Nucleus accumbens (tissue), 56 donors: ENCODE results near the gene MCM10.
"Not testable (repeated sequence)": the region's sequence is repeated elsewhere in the genome, so short reads cannot be mapped to it uniquely, and the experiment has no call there.

Experiments used
- DNase-seq, 56 donors: peaks; one replicate each; lab custom pipeline; 2025; lab: John Stamatoyannopoulos, UW

The MCM10 gene

DNA sequence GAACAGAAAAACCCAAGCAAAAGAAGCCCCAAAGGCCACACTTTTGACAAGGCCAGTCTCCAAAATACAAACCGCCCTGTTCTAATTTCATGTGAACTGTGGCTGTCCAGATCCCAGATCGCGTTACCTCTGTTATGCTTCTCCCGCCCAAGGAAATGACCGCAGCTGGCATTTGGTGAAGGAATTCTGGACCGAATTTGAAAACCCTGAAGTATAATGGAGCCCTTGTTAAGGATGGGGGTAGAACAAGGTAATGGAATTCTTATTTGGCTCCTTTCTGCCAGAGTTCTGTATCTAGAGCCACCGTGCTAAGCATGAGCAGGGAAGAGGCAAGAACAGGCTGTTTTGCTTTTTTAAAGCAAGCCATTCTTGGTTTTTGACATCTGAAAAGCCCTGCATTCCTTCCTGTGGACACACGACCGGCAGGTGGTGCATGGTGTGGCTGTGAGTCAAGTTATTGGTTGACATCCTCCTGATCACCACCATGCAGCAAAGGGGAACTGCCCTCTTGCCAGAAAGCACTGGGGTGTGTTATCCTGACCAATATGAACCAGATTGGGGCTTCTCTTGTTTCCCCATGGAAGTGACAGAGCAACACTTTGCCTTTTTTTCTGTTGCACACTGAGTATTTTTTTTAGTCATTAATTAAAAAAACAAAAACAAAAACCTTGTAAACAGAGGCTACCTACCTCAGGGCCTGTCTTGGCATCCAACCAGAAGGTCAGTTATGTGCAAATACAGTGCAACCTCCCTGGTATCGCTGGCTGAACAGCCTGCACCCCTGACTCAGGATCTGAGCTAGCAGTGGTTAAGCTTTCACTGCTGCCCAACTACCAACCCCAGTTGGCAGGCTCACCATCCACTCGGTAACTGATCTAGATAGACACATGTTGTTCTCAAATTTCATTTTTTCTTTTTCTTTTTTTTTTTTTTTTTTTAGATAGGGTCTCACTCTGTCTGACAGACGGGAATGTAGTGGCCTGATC lies 58.6 kb downstream of the MCM10 start:
- DNase-seq: no peak

DNA sequence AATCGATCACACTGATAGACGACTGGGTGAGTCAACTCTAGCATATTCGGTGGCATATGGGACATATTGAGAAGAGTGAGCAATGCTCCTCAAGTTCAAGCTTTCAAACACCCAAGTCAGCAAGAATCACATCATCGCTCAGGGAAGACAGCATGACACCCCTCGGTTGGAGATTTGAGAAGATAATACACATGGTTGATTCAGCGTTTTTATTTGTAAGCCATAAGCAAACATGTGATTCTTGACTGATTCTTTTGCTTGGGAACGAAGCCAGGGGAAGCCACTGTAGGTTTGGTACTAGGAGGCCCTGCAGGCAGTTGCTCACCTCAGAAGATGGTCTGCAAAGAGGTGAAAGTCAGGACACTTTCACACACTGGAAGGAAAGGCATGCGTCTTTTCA lies 60.2 kb downstream of the MCM10 start:
- no peak for DNase-seq

DNA sequence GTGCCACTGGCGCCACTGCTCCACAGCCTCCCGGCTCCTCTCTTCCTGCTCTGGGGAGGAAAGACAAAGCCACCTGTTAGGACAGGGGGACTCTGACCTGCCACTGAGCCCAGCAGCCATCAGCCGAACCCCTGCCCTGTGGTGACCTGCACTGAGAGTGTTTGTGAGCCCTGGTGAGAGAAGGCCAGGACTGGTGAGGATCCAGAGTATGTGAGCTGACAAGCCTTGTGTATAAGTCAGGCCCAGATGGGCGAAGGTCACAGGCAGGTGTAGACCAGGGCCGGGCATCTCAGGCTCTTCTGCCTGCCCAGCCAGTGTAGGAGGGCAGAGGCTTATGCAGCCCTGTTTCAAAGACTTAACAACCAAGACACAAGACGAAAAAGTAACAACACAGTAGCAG lies 60.8 kb downstream of the MCM10 start:
- no peak for DNase-seq

DNA sequence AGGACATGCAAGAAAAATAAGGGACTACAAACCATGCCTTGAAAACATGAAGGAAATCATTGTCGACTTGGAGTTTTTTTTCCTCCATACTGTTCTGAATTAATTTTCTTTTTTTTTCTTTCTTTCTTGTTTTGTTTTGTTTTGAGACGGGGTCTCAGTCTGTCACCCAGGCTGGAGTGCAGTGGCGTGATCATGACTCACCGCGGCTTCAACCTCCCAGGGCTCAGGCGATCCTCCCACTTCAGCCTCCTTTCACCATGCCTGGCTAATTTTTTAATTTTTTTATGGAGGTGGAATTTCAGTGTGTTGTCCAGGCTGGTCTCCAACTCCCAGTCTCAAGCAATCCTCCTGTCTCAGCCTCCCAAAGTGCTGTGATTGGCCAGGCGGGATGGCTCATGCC lies 61.2 kb downstream of the MCM10 start:
- DNase-seq: no peak

DNA sequence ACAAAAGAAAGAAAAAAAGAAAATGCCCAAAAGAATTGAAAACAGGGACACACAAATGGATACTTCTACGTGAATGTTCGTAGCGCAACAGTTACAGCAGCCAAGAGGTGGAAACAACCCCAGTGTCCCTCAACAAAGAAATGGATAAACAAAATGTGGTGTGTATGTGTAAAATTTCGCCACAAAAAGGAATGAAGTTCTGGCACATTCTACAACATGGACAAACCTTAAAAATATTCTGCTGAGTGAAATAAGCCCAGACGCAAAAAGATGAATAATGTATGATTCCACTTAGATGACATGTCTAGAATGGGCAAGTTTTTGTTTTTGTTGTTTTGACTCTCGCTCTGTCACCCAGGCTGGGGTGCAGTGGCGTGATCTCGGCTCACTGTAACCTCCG lies 61.9 kb downstream of the MCM10 start:
- no peak for DNase-seq

DNA sequence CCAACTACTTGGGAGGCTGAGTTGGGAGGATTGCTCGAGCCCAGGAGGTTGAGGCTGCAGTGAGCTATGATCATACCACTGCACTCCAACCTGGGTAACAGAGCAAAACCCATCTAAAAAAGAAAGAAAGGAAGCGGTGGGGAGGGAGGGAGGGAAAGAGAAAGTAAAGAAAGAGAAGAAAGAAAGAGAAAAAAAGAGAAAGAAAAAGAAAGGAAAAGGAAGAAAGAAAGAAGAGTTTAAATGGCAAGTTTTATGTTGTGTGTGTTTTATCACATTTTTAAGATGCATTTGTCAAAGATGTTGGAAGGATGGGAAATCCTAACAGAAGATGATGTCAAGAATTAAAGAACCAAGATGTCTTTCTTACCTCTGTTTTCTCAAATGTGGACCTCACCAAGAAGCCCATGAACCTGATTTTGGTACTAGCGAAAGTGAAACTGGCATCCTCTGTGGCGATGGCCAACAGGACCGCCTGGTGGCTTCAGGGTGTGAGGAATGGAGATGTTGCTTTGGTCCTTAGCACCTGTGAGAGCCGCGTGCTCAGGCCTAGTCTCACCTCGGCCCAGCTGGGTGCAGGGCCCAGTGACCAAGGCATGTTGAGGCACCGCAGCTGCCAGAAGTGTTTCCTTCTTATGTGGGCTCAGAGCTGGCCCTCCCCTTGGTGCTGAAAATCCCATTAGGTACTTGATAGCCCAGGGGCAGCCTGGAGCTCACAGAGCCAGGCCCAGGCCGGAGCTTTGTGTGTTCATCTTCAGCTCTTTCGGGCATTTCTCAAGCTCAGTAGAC lies 63.0 kb downstream of the MCM10 start:
- no peak for DNase-seq

DNA sequence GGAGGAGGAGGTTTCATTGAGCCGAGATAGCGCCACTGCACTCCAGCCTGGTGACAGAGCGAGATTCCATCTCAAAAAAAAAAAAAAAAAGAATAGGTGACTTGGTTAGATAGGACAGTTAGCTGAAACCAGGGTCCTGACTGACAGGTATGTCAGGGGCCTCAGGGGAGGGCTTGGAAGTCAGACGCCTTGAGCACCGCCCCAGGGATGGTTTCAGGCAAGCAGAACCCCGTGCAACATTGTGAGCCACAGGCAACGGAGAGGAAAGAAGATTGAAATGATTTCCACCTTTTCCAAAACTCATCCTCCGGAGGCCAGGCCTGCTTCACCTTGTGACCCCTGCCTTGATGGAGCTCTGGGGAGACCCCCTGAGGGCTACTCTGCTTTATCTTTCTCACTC lies 64.2 kb downstream of the MCM10 start:
- no peak for DNase-seq

DNA sequence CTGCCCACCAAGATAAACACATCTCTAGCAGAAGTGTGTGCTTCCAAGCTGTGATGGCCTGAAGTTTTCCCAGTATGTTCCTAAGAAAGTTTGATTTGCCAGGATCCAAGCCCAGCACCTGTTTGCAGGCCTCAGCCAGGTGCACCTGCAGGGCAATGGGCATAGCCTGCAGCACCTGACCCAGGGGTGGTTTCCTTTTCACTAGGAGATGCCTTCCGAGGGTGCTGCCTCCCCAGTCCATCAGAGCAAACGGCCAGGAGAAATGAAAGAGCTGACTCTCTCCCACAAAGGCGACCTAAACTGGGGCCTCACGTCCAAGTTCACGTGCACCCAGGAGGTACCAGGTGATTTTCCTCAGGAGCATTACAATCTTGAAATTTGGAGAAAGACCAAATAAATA lies 65.7 kb downstream of the MCM10 start:
- DNase-seq: no peak

DNA sequence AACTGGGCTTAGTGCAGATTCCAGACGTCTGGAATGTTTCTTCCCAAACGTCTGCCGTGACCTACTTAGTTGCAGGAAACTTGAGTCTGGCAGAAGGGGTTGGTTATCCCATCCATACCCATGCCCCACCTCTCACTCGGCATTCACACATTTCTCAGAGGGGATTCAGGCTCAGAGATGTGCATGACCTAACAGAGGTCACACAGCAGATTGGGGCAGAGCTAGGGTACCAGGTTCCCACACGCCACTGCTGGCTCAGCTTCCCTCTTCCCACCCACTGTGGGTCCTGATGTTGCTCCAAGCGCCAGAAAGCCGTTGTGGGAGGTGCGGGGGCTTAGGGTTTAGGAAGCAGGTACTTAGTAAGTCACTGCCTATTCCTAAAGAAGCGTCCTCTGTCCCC lies 69.8 kb downstream of the MCM10 start:
- DNase-seq: no peak

DNA sequence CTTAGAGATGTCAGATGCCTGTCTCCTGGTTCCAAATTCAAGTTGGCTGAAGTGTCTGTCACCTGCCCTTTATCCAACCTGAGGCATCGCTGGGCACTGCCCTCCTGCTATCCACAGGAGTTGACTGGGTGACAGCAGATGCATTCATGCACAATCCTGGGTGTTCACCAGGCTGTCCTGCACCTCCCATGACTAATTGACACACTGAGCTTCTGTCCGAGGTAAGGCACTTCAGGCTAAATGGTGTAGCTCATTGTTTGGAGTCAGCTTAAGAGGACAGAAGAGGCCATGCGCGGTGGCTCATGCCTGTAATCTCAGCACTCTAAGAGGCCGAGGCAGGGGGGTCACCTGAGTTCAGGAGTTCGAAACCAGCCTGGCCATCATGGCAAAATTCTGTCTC lies 70.5 kb downstream of the MCM10 start:
- no peak for DNase-seq

DNA sequence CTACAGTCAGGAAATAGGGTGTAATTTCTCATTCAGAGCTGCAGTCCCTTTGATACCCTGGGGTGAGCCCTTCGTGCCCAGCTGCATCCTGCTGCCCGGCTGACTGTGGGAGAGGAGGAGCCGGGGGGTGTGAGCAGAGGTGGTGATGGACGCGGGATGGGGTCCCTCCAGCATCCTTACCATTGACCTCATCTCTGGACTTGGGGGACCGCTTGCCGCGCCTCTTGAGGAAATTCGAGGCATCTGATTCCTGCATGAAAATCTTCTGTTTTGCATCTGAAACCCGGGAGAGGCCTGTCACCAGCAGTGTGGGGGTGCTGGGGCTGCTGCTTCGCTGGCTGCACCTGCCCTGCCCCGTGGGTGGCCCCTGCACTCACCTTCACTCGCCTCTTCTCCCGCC lies 72.0 kb downstream of the MCM10 start:
- DNase-seq: no peak

DNA sequence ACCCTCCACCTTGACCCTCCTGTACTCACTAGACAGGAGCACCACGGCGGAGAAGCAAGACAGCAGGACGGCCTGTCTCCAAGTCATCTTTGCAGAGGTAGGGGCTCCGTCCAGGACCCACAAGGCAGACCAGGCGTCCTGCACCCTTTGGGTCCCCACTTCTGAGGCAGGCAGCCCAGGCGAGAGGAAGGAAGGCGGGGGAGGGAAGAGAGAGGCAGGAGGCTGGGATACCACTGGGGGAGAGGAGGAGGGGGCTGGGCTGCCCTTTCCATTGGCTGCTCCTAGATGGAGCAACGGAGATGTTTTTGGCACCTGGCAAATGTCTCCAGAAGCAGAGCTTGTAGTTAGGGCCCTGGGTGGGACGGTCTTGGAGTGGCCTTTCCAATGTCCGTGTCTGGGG lies 72.8 kb downstream of the MCM10 start, which contains the start of gene UCMA:
Gene UCMA, minus strand, starts transcription at position 203 of the 400 bp plus-strand sequence. Its CDS starts 116 bp downstream, at position 87.
- DNase-seq: no peak

DNA sequence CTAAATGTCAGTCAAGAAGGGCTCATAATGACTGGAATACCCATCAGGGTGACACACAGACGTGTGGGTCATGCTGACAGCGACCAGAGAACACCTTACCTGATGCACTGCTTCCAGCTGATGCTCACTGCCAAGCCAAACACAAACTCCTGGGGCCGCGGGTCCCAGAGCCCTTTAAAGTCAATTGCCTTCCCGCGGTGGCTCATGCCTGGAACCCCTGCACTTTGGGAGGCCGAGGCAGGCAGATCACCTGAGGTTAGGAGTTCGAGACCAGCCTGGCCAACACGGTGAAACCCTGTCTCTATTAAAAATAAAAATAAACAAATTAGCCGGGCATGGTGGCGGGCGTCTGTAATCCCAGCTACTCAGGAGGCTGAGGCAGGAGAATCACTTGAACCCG lies 73.4 kb downstream of the MCM10 start:
- DNase-seq: not testable (repeated sequence)

DNA sequence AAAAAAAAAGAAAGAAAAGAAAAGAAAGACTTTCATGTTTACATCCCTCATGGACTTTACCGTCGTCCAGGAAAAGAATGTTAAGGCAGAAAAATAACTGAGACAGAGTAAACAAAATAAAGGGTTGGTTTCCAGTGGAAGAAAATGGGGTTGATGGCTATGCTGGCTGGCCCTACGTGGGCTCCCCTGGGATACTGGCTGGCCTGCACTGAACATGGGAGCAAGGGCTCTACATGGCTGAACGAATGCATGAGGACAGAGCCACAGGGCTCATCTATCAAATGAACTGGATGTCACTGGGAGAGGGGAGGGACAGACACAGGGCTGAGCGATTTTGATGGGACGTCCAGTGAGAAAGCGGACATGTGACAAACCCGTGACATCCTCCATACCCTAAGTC lies 75.3 kb downstream of the MCM10 start:
- no peak for DNase-seq

DNA sequence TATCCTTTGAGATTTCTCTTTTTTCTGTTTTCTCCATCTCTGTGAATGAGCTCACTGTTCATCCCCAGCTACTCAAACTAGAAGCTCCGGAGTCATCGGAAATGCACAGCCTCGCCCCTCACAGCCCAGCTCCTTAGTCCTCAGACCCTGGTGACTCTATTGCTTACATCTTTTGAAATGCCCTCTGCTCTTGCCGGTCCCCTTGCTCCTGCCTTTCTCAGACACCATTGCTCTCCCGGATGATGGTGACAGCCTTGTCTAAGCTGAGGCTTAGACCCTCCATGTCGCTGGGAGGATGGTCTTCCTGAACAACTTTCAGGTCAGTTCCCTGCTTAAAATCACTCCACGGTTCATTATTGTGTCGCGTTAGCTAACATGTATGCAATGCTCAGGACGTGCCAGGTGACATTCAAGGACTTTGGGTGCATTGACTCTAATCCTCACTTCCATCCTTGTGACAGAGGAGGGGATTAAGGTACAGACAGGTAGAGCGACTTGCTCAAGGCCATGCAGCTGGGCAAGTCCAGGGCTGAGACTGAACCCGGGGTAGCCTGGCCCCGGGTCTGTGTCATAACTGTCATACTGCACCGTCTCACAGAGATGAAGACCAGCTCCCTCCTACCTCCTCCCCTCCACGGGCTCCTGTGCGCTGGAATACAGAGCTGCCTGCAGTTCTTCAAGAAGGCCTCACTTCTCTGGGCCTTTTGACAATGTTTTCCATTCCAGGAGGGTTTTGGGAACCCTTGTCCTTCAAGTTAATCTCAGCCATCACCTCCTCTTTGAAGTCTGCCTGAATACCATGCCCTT lies 77.1 kb downstream of the MCM10 start:
- DNase-seq: no peak

DNA sequence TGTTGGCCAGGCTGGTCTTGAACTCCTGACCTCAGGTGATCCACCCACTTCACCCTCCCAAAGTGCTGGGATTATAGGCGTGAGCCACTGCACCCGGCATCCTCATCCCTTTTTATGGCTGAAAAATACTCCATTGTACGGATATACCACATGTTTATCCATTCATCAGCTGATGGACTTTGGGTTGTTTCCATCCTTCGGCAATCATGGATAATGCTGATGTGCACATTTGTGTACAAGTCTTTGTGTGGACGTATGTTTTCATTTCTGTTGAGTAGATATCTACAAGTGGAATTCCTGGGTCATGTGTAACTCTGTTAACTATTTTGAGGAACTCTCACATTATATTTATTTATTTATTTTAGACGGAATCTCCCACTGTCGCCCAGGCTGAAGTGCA lies 78.6 kb downstream of the MCM10 start:
- DNase-seq: no peak

DNA sequence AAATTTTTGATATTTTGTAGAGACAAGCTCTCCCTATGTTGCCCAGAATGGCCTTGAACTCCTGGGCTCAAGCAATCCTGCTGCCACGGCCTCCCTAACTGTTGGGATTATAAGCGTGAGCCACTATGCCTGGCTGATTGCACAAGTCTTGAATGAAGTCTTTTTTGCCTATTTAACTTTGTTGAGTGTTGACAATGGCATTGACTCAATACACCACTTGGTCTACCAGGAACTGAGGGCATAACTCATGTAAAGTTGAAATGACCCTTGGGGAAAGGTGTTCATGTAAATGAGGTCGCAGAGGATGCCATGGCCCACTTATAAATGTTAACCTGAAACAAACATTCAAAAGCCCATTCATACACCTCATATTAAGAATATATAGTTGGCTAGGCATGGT lies 80.3 kb downstream of the MCM10 start:
- no peak for DNase-seq

DNA sequence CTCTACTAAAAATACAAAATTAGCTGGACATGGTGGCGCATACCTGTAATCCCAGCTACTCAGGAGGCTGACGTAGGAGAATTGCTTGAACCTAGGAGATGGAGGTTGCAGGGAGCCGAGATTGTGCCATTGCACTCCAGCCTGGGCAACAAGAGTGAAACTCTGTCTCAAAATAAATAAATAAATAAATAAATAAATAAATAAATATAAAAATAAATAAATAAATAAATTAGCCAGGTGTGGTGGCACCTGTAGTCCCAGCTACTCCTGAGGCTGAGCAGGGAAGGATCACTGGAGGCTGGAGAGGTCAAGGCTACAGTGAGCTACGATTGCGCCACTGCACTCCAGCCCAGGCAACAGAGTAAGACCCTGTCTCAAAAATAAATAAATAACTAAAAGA lies 80.9 kb downstream of the MCM10 start:
- not testable (repeated sequence) for DNase-seq

DNA sequence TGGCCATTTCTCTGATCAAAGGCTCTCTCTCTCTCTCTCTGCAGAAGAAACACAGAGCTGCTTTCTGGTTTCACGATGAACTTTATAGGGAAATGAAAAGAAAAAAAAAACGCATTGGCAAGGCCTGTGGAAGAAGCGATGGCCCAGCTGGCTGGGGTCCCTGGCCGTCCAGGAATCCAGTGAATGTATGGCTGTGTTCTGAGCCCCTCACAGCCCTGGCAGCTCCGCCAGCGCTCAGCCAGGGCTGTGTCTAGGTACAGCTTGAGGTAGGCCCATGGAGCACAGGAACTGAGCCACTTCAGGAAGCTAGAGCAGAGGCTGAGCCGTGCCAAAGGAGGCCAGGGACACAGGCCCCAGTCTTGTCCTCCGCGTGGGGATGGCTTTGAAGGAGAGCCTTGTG lies 85.9 kb downstream of the MCM10 start:
- DNase-seq: peak in 1 of 56 donors; percentile 3

DNA sequence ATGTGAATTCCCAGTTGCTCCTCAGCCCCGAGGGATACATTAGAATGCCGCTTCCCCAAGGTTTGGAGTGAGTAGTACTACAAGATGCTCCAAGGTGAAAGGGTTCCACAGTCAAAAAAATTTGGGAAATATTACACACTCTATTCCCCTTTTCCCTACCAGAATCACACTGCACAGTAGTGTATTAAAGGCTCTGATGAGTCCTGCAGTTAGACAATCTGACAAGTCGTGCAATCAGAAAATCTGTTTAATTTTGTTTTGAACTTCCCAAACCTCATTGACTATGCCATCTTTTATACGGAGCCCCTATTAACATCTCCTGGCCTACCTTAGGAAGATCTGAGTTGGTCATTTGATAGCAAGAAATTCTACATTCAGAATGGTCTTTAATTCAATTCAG lies 86.4 kb downstream of the MCM10 start:
- DNase-seq: no peak

DNA sequence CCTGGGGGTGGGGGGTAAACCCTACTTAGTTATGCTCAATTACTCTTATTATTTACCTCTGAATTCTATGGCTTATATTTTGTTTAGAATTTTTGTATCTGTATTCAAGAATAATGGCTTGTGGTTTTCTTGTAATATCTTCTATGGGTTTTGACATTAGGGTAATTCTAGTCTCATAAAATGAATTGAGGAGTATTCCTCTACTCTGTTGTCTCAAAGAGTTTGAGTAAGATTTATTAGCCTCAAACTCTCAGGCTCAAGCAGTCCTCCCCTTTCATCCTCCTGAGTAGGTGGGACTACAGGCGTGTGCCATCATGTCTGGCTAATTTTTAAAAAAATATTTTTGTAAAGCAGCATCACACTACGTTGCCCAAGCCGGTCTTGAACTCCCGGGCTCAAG lies 92.4 kb downstream of the MCM10 start:
- no peak for DNase-seq
